GM18907 (cell line): ENCODE results near the gene ACKR3.
A peak's percentile ranks its signal among the peaks of the same experiment; 100 is the strongest.

Experiments used
- ATAC-seq: cut with Tn5 transposase; IDR thresholded peaks from one replicate; pipeline ENCODE4 v1.9.1; 2021; ENCODE audit warnings: mild to moderate bottlenecking, moderate library complexity; ENCODE audit not compliant: unreplicated experiment

ACKR3 gene

GRCh38 chr2:236582968-236583367 lies 13.3 kb downstream of the ACKR3 start:
- peak; percentile 52 for ATAC-seq

- ATAC-seq, result no peak
These were observed 14.1 kb downstream of the ACKR3 start for GRCh38 chr2:236583621-236584203.

GRCh38 chr2:236584521-236585384 lies 15.1 kb downstream of the ACKR3 start:
- ATAC-seq, result no peak

- no peak for ATAC-seq
These were observed 16.3 kb downstream of the ACKR3 start for GRCh38 chr2:236585966-236586365.

- no peak for ATAC-seq
These were observed 18.5 kb downstream of the ACKR3 start for GRCh38 chr2:236587861-236588815.

GRCh38 chr2:236588932-236589592 lies 19.4 kb downstream of the ACKR3 start:
- ATAC-seq, result no peak

- ATAC-seq, result no peak
These were observed 21.2 kb downstream of the ACKR3 start for GRCh38 chr2:236590846-236591245.

GRCh38 chr2:236592821-236593220 lies 23.2 kb downstream of the ACKR3 start:
- ATAC-seq, result no peak

GRCh38 chr2:236593531-236593930 lies 23.9 kb downstream of the ACKR3 start:
- ATAC-seq, result no peak

- ATAC-seq, result no peak
These were observed 24.3 kb downstream of the ACKR3 start for GRCh38 chr2:236593956-236594355.

- no peak for ATAC-seq
These were observed 28.0 kb downstream of the ACKR3 start for GRCh38 chr2:236597629-236598028.

- no peak for ATAC-seq
These were observed 29.4 kb downstream of the ACKR3 start for GRCh38 chr2:236599059-236599458.

- no peak for ATAC-seq
These were observed 30.5 kb downstream of the ACKR3 start for GRCh38 chr2:236600158-236600557.

- ATAC-seq, result no peak
These were observed 31.3 kb downstream of the ACKR3 start for GRCh38 chr2:236600892-236601291.

GRCh38 chr2:236601316-236602202 lies 31.9 kb downstream of the ACKR3 start:
- no peak for ATAC-seq

GRCh38 chr2:236602678-236603077 lies 33.1 kb downstream of the ACKR3 start:
- no peak for ATAC-seq

GRCh38 chr2:236603361-236604015 lies 33.9 kb downstream of the ACKR3 start:
- no peak for ATAC-seq

GRCh38 chr2:236604575-236605344 lies 35.1 kb downstream of the ACKR3 start:
- ATAC-seq, result no peak

- ATAC-seq, result no peak
These were observed 35.7 kb downstream of the ACKR3 start for GRCh38 chr2:236605345-236605734.
